Keratinocyte (primary cell): Measurements from ENCODE around the gene PBOV1. TPM values are rescaled to one million over a fixed set of nuclear protein-coding genes. Genes with fewer than 3 reads are reported as not detected.

Experiments used
- DNase-seq: peaks from one replicate; pipeline ENCODE4 v3.0.0-alpha.2; 2011; ENCODE audit warnings: low read depth, missing footprints, low spot score
- FAIRE-seq: peaks from 2 replicates; lab custom pipeline; 2011; peaks lifted over from hg19 to GRCh38; lab: Jason Lieb, UNC
- H2AFZ ChIP-seq: 2 replicates; pipeline ENCODE4 v1.6.0; 2012; ENCODE audit warnings: low read length, control low read depth, inconsistent platforms; ENCODE audit not compliant: control insufficient read depth
- H3K27ac ChIP-seq: 2 replicates; pipeline ENCODE4 v1.5.1; 2011; ENCODE audit warnings: low read length; ENCODE audit not compliant: control insufficient read depth, insufficient read depth
- H3K27me3 ChIP-seq: 3 replicates; pipeline ENCODE4 v1.6.0; 2011; ENCODE audit warnings: low read length; ENCODE audit not compliant: control insufficient read depth, insufficient read depth; ENCODE audit errors: extremely low read depth
- H3K36me3 ChIP-seq, 2 experiments: 2 replicates in 1 of 2; 3 replicates in 1 of 2; pipeline ENCODE4 v1.5.1; 2011; ENCODE audit warnings: low read length in 2 of 2, mild to moderate bottlenecking in 1 of 2; ENCODE audit not compliant: control insufficient read depth in 2 of 2, insufficient read depth in 2 of 2; ENCODE audit errors: extremely low read depth in 1 of 2
- H3K4me1 ChIP-seq: 3 replicates; pipeline ENCODE4 v1.5.1; 2011; ENCODE audit warnings: low read length; ENCODE audit not compliant: control insufficient read depth, insufficient read depth; ENCODE audit errors: extremely low read depth
- H3K4me2 ChIP-seq: 3 replicates; pipeline ENCODE4 v1.6.0; 2011; ENCODE audit warnings: low read depth, low read length; ENCODE audit not compliant: control insufficient read depth, insufficient read depth; ENCODE audit errors: extremely low read depth
- H3K4me3 ChIP-seq, 3 experiments: fragments of 200-600 bp in 1 of 3; sonication (generic) in 1 of 3; 2 replicates in 2 of 3; 3 replicates in 1 of 3; pipeline ENCODE4 v1.5.1; 2011 to 2016; ENCODE audit warnings: low read length in 3 of 3, mild to moderate bottlenecking in 3 of 3, control low read depth in 2 of 3, inconsistent platforms in 1 of 3, low read depth in 1 of 3, mixed read lengths in 1 of 3, mixed run types in 1 of 3, moderate library complexity in 1 of 3; ENCODE audit not compliant: control insufficient read depth in 2 of 3, insufficient read depth in 2 of 3; ENCODE audit errors: extremely low read depth in 1 of 3
- H3K79me2 ChIP-seq: 2 replicates; pipeline ENCODE4 v1.6.0; 2012; ENCODE audit warnings: low read length; ENCODE audit not compliant: control insufficient read depth, insufficient read depth
- H3K9ac ChIP-seq: 3 replicates; pipeline ENCODE4 v1.6.0; 2011; ENCODE audit warnings: low read length; ENCODE audit not compliant: control insufficient read depth, insufficient read depth; ENCODE audit errors: extremely low read depth
- H3K9me1 ChIP-seq: 3 replicates; pipeline ENCODE4 v1.6.0; 2011; ENCODE audit warnings: low read length; ENCODE audit not compliant: control insufficient read depth, insufficient read depth; ENCODE audit errors: extremely low read depth
- H3K9me3 ChIP-seq: 2 replicates; pipeline ENCODE4 v1.5.1; 2012; ENCODE audit warnings: low read depth, low read length; ENCODE audit not compliant: control insufficient read depth
- H4K20me1 ChIP-seq: 3 replicates; pipeline ENCODE4 v1.6.0; 2011; ENCODE audit warnings: low read length; ENCODE audit not compliant: control insufficient read depth, insufficient read depth; ENCODE audit errors: extremely low read depth
- CTCF ChIP-seq, 3 experiments: IDR thresholded peaks in 1 of 3; conservative IDR thresholded peaks in 1 of 3; optimal IDR thresholded peaks in 1 of 3; 2 replicates in 2 of 3; 3 replicates in 1 of 3; pipeline versions ENCODE3 to v1.5.1; 2011; ENCODE audit warnings: low read length in 3 of 3, mild to moderate bottlenecking in 3 of 3, moderate library complexity in 2 of 3, control low read depth in 1 of 3, inconsistent platforms in 1 of 3; ENCODE audit not compliant: insufficient read depth in 2 of 3; ENCODE audit errors: extremely low read depth in 1 of 3
- EZH2 ChIP-seq: IDR thresholded peaks from one replicate; pipeline ENCODE4 v1.6.1; 2012; ENCODE audit warnings: inconsistent platforms, mild to moderate bottlenecking, low read length, moderate library complexity
- dilution Hi-C: fragments of 300-500 bp; cut with MboI; formaldehyde crosslinking; loops from one replicate; pipeline ENCODE4 v1.7.0; 2020; ENCODE audit warnings: low sequenced_read_pairs; ENCODE audit not compliant: extremely low pct_ligation_motif_present
- polyA plus RNA-seq, 5 experiments: library from polyadenylated mRNA; depleted of rRNA in 3 of 5; stranded (reverse) in 3 of 5; stranded (forward) in 1 of 5; unstranded in 1 of 5; fragments of >200 nt; gene quantifications; 1 replicate in 1 of 5; 2 replicates in 3 of 5; 3 replicates in 1 of 5; pipeline versions ENCODE4 v1.2.1 to v1.2.3, GENCODE V29; 2011 to 2012; ENCODE audit warnings: missing spikeins in 2 of 5, low read depth in 1 of 5, low replicate concordance in 1 of 5

Gene PBOV1
- polyA plus RNA-seq, 1 donor (not counting 4 experiments of a cell fraction or from before 2014, with no cell fraction given) = not detected

- Histone ChIP-seq H2AFZ (no peak overlapping the region), H4K20me1 (no peaks in the 10 kb centered on the region), H3K4me2 (no peak overlapping the region), H3K4me3 (no peak overlapping the region), H3K79me2 (no peaks in the 10 kb centered on the region), H3K9me1 (no peaks in the 10 kb centered on the region), H3K4me1 (peaks cover 17% of the 10 kb centered on the region), H3K27me3 (no peaks in the 10 kb centered on the region), H3K9ac (no peak overlapping the region), H3K27ac (no peak overlapping the region), H3K36me3 (no peaks in the 10 kb centered on the region), H3K9me3 (no peaks in the 10 kb centered on the region)
- no peak for TF ChIP-seq CTCF (optimal IDR thresholded peaks at IDR 0.05 in 1 of 3, IDR thresholded peaks at IDR 0.05 in 1 of 3, conservative IDR thresholded peaks at IDR 0.05 in 1 of 3; ENCODE audit: extremely low read depth in 1 of 3, insufficient read depth in 2 of 3, low read length in 3 of 3)
- TF ChIP-seq EZH2 = no peak
- dilution Hi-C loops = no loop called here
- FAIRE-seq (no peak), DNase-seq (no peak)
Measured at GRCh38 chr6:138246650-138247440, 28.6 kb upstream of the PBOV1 start.

DNA sequence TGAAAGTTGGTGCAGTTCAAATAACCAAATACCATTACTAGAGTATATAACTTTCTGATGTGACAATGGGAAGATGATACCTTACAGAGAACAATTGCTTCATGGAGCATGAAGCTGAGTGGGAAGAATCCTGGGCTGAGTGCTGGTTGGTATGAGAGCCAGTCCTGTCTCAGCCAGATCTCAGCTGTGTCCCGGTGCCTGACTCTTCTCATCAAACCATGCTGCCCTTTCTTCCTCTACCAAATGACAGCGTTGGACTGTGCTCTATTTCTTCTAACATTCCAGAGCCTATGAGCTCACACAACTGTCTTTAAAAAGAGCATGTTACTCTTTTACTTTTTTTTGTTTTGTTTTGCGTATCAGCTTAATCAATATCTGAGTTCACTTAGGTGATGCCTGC lies 27.5 kb upstream of the PBOV1 start:
- no peak overlapping the region for H3K4me3 ChIP-seq
- no peaks in the 10 kb centered on the region for H3K9me3 ChIP-seq
- FAIRE-seq (no peak), DNase-seq (no peak)
- H2AFZ ChIP-seq = no peak overlapping the region
- peaks cover 9% of the 10 kb centered on the region for H3K4me1 ChIP-seq
- TF ChIP-seq CTCF (optimal IDR thresholded peaks at IDR 0.05 in 1 of 3, IDR thresholded peaks at IDR 0.05 in 1 of 3, conservative IDR thresholded peaks at IDR 0.05 in 1 of 3; ENCODE audit: extremely low read depth in 1 of 3, insufficient read depth in 2 of 3, low read length in 3 of 3) (no peak), EZH2 (no peak)
- H3K36me3 ChIP-seq = no peaks in the 10 kb centered on the region
- no peak overlapping the region for H3K4me2 ChIP-seq
- no peaks in the 10 kb centered on the region for H4K20me1 ChIP-seq
- H3K9ac ChIP-seq = no peak overlapping the region
- no peak overlapping the region for H3K27ac ChIP-seq
- no peaks in the 10 kb centered on the region for H3K9me1 ChIP-seq
- dilution Hi-C loops = no loop called here
- no peaks in the 10 kb centered on the region for H3K79me2 ChIP-seq
- no peaks in the 10 kb centered on the region for H3K27me3 ChIP-seq
